ENCODE results near the gene VASN.
"Not testable (repeated sequence)": the region's sequence is repeated elsewhere in the genome, so short reads cannot be mapped to it uniquely, and the experiment has no call there.

VASN gene

GRCh38 chr16:4386451-4386805 lies 14.8 kb downstream of the VASN start:
- DNase-seq = no peak

- no peak for DNase-seq
Observed at GRCh38 chr16:4386951-4387565, 15.4 kb downstream of the VASN start.

- DNase-seq = no peak
Observed at GRCh38 chr16:4387781-4388180, 16.1 kb downstream of the VASN start.

- DNase-seq = no peak
Observed at GRCh38 chr16:4388271-4389021, 16.8 kb downstream of the VASN start.

GRCh38 chr16:4389051-4389955 lies 17.7 kb downstream of the VASN start:
- DNase-seq = no peak

- no peak for DNase-seq
Observed at GRCh38 chr16:4390266-4391260, 18.9 kb downstream of the VASN start.

GRCh38 chr16:4391631-4392381 lies 20.2 kb downstream of the VASN start:
- no peak for DNase-seq

GRCh38 chr16:4392382-4393239 lies 21.0 kb downstream of the VASN start:
- DNase-seq = no peak

GRCh38 chr16:4393240-4393600 lies 21.6 kb downstream of the VASN start:
- no peak for DNase-seq

GRCh38 chr16:4393850-4394249 lies 22.2 kb downstream of the VASN start:
- DNase-seq = not testable (repeated sequence)

- no peak for DNase-seq
Observed at GRCh38 chr16:4395055-4395726, 23.5 kb downstream of the VASN start.

GRCh38 chr16:4399001-4399730 lies 27.5 kb downstream of the VASN start:
- DNase-seq = no peak

- DNase-seq = no peak
Observed at GRCh38 chr16:4401094-4401501, 29.4 kb downstream of the VASN start.

- DNase-seq = no peak
Observed at GRCh38 chr16:4401510-4401909, 29.9 kb downstream of the VASN start.

- peak; percentile 62 for DNase-seq
Observed at GRCh38 chr16:4402439-4403132, 30.9 kb downstream of the VASN start.

- no peak for DNase-seq
Observed at GRCh38 chr16:4403133-4403949, 31.7 kb downstream of the VASN start.

- peak; percentile 38 for DNase-seq
Observed at GRCh38 chr16:4404247-4404966, 32.8 kb downstream of the VASN start.

Measured in CD4-positive, alpha-beta T cell treated with Interleukin-17A for 1 hour (primary cell).